HUES64 (cell line): ENCODE results near the gene PLEKHA3.
"Not testable (repeated sequence)": the region's sequence is repeated elsewhere in the genome, so short reads cannot be mapped to it uniquely, and the experiment has no call there.

Experiments used
- H3K27ac ChIP-seq: 2 replicates; pipeline ENCODE4 v1.7.0; 2013; ENCODE audit warnings: low read depth, low read length, inconsistent platforms
- H3K27me3 ChIP-seq: 2 replicates; pipeline ENCODE4 v1.6.1; 2013; ENCODE audit warnings: mild to moderate bottlenecking, low read length; ENCODE audit not compliant: insufficient read depth
- H3K36me3 ChIP-seq: 2 replicates; pipeline ENCODE4 v1.6.1; 2013; ENCODE audit warnings: mild to moderate bottlenecking, low read length; ENCODE audit not compliant: insufficient read depth
- H3K4me1 ChIP-seq: 2 replicates; pipeline ENCODE4 v1.6.1; 2013; ENCODE audit warnings: mild to moderate bottlenecking, low read length, moderate library complexity; ENCODE audit not compliant: insufficient read depth
- H3K4me3 ChIP-seq: 2 replicates; pipeline ENCODE4 v1.5.1; 2013; ENCODE audit warnings: mild to moderate bottlenecking, low read length, moderate library complexity
- H3K9ac ChIP-seq: 2 replicates; pipeline ENCODE4 v1.6.1; 2013; ENCODE audit warnings: mild to moderate bottlenecking, low read depth, low read length
- H3K9me3 ChIP-seq: 2 replicates; pipeline ENCODE4 v1.6.1; 2013; ENCODE audit warnings: low read depth, low read length; ENCODE audit not compliant: insufficient read depth
- WGBS: fragments of 150-250, 120-280 bp; methylation state at CpG from one replicate; pipeline ENCODE4 v1.1.7; 2013; ENCODE audit warnings: missing lambda C conversion rate; 5-methylcytosine and 5-hydroxymethylcytosine counted together

PLEKHA3 gene

DNA sequence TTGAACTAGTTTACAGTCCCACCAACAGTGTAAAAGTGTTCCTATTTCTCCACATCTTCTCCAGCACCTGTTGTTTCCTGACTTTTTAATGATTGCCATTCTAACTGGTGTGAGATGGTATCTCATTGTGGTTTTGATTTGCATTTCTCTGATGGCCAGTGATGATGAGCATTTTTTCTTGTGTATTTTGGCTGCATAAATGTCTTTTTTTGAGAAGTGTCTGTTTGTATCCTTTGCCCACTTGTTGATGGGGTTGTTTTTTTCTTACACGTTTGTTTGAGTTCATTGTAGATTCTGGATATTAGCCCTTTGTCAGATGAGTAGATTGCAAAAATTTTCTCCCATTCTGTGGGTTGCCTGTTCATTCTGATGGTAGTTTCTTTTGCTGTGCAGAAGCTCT, 45.2 kb downstream of the PLEKHA3 start:
- no CpG with 5 or more reads among the region's 1 CpG for WGBS
- H3K9ac ChIP-seq, H3K27me3 ChIP-seq, H3K4me3 ChIP-seq, H3K4me1 ChIP-seq, H3K27ac ChIP-seq, H3K9me3 ChIP-seq, H3K36me3 ChIP-seq: not testable (repeated sequence)

- H3K27me3 ChIP-seq, result no peaks in the 10 kb centered on the region
- H3K4me1 ChIP-seq, result no peaks in the 10 kb centered on the region
- 99% methylated on average over 4 of the region's 4 CpGs for WGBS
- no peaks in the 10 kb centered on the region for H3K9me3 ChIP-seq
- H3K27ac ChIP-seq, result no peak overlapping the region
- H3K9ac ChIP-seq, result no peak overlapping the region
- peaks cover 2% of the 10 kb centered on the region; the same call in 1 of the 2 replicates for H3K36me3 ChIP-seq
- H3K4me3 ChIP-seq, result no peak overlapping the region
These were observed 46.0 kb downstream of the PLEKHA3 start for GRCh38 chr2:178526256-178526655.

GRCh38 chr2:178527592-178527991, 47.3 kb downstream of the PLEKHA3 start:
- Histone ChIP-seq H3K4me3 (no peak overlapping the region), H3K4me1 (no peaks in the 10 kb centered on the region), H3K36me3 (peaks cover 13% of the 10 kb centered on the region), H3K9me3 (no peaks in the 10 kb centered on the region), H3K9ac (no peak overlapping the region), H3K27me3 (no peaks in the 10 kb centered on the region), H3K27ac (no peak overlapping the region)
- WGBS, result 97% methylated on average over 2 of the region's 2 CpGs

- H3K27ac ChIP-seq, result no peak overlapping the region
These were observed 48.4 kb downstream of the PLEKHA3 start for GRCh38 chr2:178528647-178529046.

DNA sequence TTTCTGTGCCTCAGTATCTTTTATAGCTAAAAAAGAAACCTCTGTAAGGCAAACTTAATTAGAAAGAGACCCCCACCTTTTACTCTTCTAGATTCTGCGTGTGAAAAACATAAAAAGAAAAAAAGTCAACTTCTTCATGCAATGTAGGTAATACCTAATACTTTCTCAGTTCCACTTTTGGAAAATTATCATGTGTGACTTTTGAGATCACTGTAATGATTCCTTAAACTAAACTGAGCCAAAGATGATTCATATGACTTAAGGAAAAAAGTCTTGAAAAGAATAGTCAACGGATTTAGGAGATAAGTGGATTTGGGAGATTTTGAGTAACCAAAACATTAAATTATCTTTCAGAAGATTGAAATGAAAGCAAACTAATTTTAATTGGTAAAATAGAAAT, 48.9 kb downstream of the PLEKHA3 start:
- no peak overlapping the region for H3K4me3 ChIP-seq
- WGBS, result 91% methylated on average over 1 of the region's 2 CpGs

More at GRCh38 chr2:178528647-178529046, 48.4 kb downstream of the PLEKHA3 start:
- Histone ChIP-seq H3K9ac (no peak overlapping the region), H3K36me3 (peaks cover 23% of the 10 kb centered on the region), H3K4me3 (no peak overlapping the region), H3K9me3 (no peaks in the 10 kb centered on the region), H3K4me1 (no peaks in the 10 kb centered on the region), H3K27me3 (no peaks in the 10 kb centered on the region)
- WGBS, result 93% methylated on average over 5 of the region's 5 CpGs

GRCh38 chr2:178530131-178530530, 49.9 kb downstream of the PLEKHA3 start:
- Histone ChIP-seq H3K4me1 (no peaks in the 10 kb centered on the region), H3K9me3 (no peaks in the 10 kb centered on the region), H3K27me3 (no peaks in the 10 kb centered on the region), H3K27ac (no peak overlapping the region), H3K4me3 (no peak overlapping the region), H3K36me3 (peaks cover 38% of the 10 kb centered on the region), H3K9ac (no peak overlapping the region)
- 100% methylated on average over 2 of the region's 2 CpGs for WGBS

More for the DNA sequence above, 48.9 kb downstream of the PLEKHA3 start:
- Histone ChIP-seq H3K27me3 (no peaks in the 10 kb centered on the region), H3K9ac (no peak overlapping the region), H3K4me1 (no peaks in the 10 kb centered on the region), H3K36me3 (peaks cover 28% of the 10 kb centered on the region), H3K9me3 (no peaks in the 10 kb centered on the region), H3K27ac (no peak overlapping the region)

- Histone ChIP-seq H3K4me1 (no peaks in the 10 kb centered on the region), H3K9me3 (no peaks in the 10 kb centered on the region), H3K4me3 (no peak overlapping the region), H3K27me3 (no peaks in the 10 kb centered on the region), H3K27ac (no peak overlapping the region), H3K9ac (no peak overlapping the region), H3K36me3 (peaks cover 43% of the 10 kb centered on the region)
- WGBS, result 95% methylated on average over 8 of the region's 8 CpGs
These were observed 50.4 kb downstream of the PLEKHA3 start for GRCh38 chr2:178530625-178531142.

GRCh38 chr2:178531168-178531567, 50.9 kb downstream of the PLEKHA3 start:
- 95% methylated on average over 12 of the region's 12 CpGs for WGBS
- Histone ChIP-seq H3K9ac (no peak overlapping the region), H3K36me3 (peaks cover 47% of the 10 kb centered on the region), H3K9me3 (no peaks in the 10 kb centered on the region), H3K27me3 (no peaks in the 10 kb centered on the region), H3K27ac (no peak overlapping the region), H3K4me1 (no peaks in the 10 kb centered on the region), H3K4me3 (no peak overlapping the region)

- Histone ChIP-seq H3K27ac (no peak overlapping the region), H3K36me3 (peaks cover 74% of the 10 kb centered on the region)
- 93% methylated on average over 4 of the region's 4 CpGs for WGBS
These were observed 55.8 kb downstream of the PLEKHA3 start for GRCh38 chr2:178536037-178536436.

GRCh38 chr2:178542161-178542560, 61.9 kb downstream of the PLEKHA3 start:
- H3K27me3 ChIP-seq, result no peaks in the 10 kb centered on the region
- no peaks in the 10 kb centered on the region for H3K4me1 ChIP-seq
- H3K27ac ChIP-seq, result no peak overlapping the region
- H3K36me3 ChIP-seq, result peaks cover 65% of the 10 kb centered on the region
- no peak overlapping the region for H3K4me3 ChIP-seq
- 95% methylated on average over 12 of the region's 12 CpGs for WGBS
- H3K9ac ChIP-seq, result no peak overlapping the region
- H3K9me3 ChIP-seq, result no peaks in the 10 kb centered on the region

More at GRCh38 chr2:178536037-178536436, 55.8 kb downstream of the PLEKHA3 start:
- Histone ChIP-seq H3K9me3 (no peaks in the 10 kb centered on the region), H3K9ac (no peak overlapping the region), H3K4me3 (no peak overlapping the region), H3K27me3 (no peaks in the 10 kb centered on the region), H3K4me1 (no peaks in the 10 kb centered on the region)

DNA sequence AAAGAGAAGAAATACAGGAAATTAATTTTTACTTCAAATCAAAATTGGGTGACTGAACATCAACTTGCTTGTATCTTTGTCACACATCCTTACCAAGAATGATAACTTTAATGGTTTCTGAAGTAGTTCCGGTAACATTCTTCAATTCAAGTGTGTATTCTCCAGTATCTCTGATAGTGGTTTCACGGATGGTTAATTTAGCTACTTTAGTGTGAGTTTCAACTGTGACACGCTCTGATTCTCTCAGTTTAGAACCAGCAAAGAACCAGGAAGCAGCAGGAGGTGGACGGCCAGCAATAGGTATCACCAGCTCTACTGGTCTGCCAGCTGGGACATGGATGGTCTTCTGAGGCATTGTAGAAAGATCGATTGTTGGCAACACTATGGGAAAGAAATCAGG, 62.3 kb downstream of the PLEKHA3 start:
- WGBS, result 92% methylated on average over 5 of the region's 5 CpGs
- Histone ChIP-seq H3K27ac (no peak overlapping the region), H3K36me3 (peaks cover 62% of the 10 kb centered on the region), H3K4me1 (no peaks in the 10 kb centered on the region), H3K9me3 (no peaks in the 10 kb centered on the region), H3K9ac (no peak overlapping the region), H3K4me3 (no peak overlapping the region), H3K27me3 (no peaks in the 10 kb centered on the region)

GRCh38 chr2:178550352-178550751, 70.1 kb downstream of the PLEKHA3 start:
- no peak overlapping the region for H3K9ac ChIP-seq
- no peak overlapping the region for H3K4me3 ChIP-seq
- H3K4me1 ChIP-seq, result no peaks in the 10 kb centered on the region
- H3K27me3 ChIP-seq, result no peaks in the 10 kb centered on the region
- H3K9me3 ChIP-seq, result no peaks in the 10 kb centered on the region
- WGBS, result no CpG with 5 or more reads among the region's 2 CpGs
- no peak overlapping the region for H3K27ac ChIP-seq
- peaks cover 43% of the 10 kb centered on the region for H3K36me3 ChIP-seq
